Measurements from ENCODE around the gene CPXM2. TPM values are rescaled to one million over a fixed set of nuclear protein-coding genes. Genes with fewer than 3 reads are reported as not detected.

Gene CPXM2
- polyA plus RNA-seq, 3 donors: not detected

DNA sequence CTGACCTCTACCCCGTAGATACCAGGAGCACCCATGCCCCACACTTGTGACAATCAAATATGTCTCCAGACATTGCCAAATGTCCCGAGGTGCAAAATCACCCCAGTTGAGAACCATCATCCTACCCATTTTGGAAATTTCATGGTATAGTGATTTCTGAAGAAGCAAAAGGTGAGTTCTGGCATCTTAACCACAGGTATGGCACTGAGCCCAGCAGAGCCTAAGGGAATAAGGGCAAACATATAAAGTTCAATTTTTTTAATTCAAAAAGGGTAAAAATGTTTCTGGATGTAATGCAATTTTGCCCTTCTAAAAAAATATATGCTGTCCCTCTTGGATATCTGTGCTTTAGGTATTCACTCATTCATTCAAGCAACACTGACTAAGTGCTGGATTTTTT lies 30.5 kb upstream of the CPXM2 start:
- Mint-ChIP-seq H3K4me1 (peaks cover 5% of the 10 kb centered on the region), H3K9me3 (peaks cover 2 to 21% (median 12%) of the 10 kb centered on the region in 7 donors), H3K4me3 (no peak overlapping the region), H3K36me3 (no peaks in the 10 kb centered on the region), H3K27ac (no peak overlapping the region), H3K27me3 (ENCODE audit: low read depth in 3 of 3) (peaks cover 2 to 17% (median 3%) of the 10 kb centered on the region in 3 donors)
- H3K27me3 ChIP-seq (ENCODE audit: control insufficient read depth in 2 of 2, insufficient read depth in 2 of 2, low read length in 2 of 2): no peaks in the 10 kb centered on the region
- intact Hi-C loops (cut with micrococcal nuclease): no loop called here
- no peaks in the 10 kb centered on the region for H4K20me1 ChIP-seq (ENCODE audit: insufficient read depth, low read length)
- H3K9ac ChIP-seq (ENCODE audit: insufficient read depth, low read length, poor library complexity, severe bottlenecking): no peak overlapping the region
- H3K27ac ChIP-seq (ENCODE audit: low read depth in 1 of 2, low read length in 2 of 2): no peak overlapping the region
- no peaks in the 10 kb centered on the region for H3K4me1 ChIP-seq (ENCODE audit: control insufficient read depth in 1 of 2, insufficient read depth in 2 of 2, low read length in 2 of 2)
- no peak for DNase-seq
- no peaks in the 10 kb centered on the region for H3K79me2 ChIP-seq (ENCODE audit: insufficient read depth, low read length)
- H3K4me2 ChIP-seq (replicated peaks; ENCODE audit: extremely low read depth, low read length, poor library complexity, severe bottlenecking): no peak overlapping the region
- H3K9me3 ChIP-seq (replicated peaks in 1 of 2; ENCODE audit: control insufficient read depth in 1 of 2, insufficient read depth in 1 of 2, low read length in 2 of 2): peaks cover 8 to 9% of the 10 kb centered on the region in 2 donors
- H3K4me3 ChIP-seq (replicated peaks in 1 of 3; ENCODE audit: low read depth in 2 of 3, low read length in 3 of 3): no peak overlapping the region
- no CpG with 5 or more reads among the region's 2 CpGs for WGBS (ENCODE audit: insufficient coverage)
- TF ChIP-seq, protein P1, sequence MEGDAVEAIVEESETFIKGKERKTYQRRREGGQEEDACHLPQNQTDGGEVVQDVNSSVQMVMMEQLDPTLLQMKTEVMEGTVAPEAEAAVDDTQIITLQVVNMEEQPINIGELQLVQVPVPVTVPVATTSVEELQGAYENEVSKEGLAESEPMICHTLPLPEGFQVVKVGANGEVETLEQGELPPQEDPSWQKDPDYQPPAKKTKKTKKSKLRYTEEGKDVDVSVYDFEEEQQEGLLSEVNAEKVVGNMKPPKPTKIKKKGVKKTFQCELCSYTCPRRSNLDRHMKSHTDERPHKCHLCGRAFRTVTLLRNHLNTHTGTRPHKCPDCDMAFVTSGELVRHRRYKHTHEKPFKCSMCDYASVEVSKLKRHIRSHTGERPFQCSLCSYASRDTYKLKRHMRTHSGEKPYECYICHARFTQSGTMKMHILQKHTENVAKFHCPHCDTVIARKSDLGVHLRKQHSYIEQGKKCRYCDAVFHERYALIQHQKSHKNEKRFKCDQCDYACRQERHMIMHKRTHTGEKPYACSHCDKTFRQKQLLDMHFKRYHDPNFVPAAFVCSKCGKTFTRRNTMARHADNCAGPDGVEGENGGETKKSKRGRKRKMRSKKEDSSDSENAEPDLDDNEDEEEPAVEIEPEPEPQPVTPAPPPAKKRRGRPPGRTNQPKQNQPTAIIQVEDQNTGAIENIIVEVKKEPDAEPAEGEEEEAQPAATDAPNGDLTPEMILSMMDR (IDR thresholded peaks at IDR 0.05): no peak
- no peaks in the 10 kb centered on the region for H3K36me3 ChIP-seq (replicated peaks in 1 of 2; ENCODE audit: control insufficient read depth in 1 of 2, insufficient read depth in 2 of 2, low read length in 2 of 2)
- no peak overlapping the region for H2AFZ ChIP-seq (ENCODE audit: insufficient read depth, low read depth, low read length, poor library complexity, severe bottlenecking)

DNA sequence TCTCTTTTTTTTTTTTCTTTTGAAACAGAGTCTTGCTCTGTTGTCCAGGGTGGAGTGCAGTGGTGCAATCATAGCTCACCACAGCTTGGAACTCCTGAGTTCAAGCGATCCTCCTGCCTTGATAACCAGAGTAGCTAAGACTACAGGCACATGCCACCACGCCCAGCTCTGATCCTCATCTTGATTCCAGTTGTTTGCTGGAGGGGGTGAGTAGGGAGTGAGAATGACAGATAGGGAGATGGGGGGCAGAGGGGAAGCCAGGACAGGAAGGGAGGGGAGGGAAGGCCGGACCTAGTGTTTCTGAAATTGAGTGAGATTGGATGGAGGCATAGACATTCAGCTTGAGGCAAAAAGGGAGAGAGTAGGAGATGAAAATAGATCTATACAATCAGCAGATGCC lies 25.2 kb upstream of the CPXM2 start:
- Histone ChIP-seq H3K4me3 (replicated peaks in 1 of 3; ENCODE audit: low read depth in 2 of 3, low read length in 3 of 3) (no peak overlapping the region), H3K9ac (ENCODE audit: insufficient read depth, low read length, poor library complexity, severe bottlenecking) (no peak overlapping the region), H3K27ac (ENCODE audit: low read depth in 1 of 2, low read length in 2 of 2) (no peak overlapping the region), H2AFZ (ENCODE audit: insufficient read depth, low read depth, low read length, poor library complexity, severe bottlenecking) (no peak overlapping the region), H3K79me2 (ENCODE audit: insufficient read depth, low read length) (no peaks in the 10 kb centered on the region), H3K9me3 (replicated peaks in 1 of 2; ENCODE audit: control insufficient read depth in 1 of 2, insufficient read depth in 1 of 2, low read length in 2 of 2) (peaks cover 8 to 9% of the 10 kb centered on the region in 2 donors), H3K36me3 (replicated peaks in 1 of 2; ENCODE audit: control insufficient read depth in 1 of 2, insufficient read depth in 2 of 2, low read length in 2 of 2) (no peaks in the 10 kb centered on the region), H3K4me2 (replicated peaks; ENCODE audit: extremely low read depth, low read length, poor library complexity, severe bottlenecking) (no peak overlapping the region), H3K4me1 (ENCODE audit: control insufficient read depth in 1 of 2, insufficient read depth in 2 of 2, low read length in 2 of 2) (peaks cover 6% of the 10 kb centered on the region in 2 donors), H3K27me3 (ENCODE audit: control insufficient read depth in 2 of 2, insufficient read depth in 2 of 2, low read length in 2 of 2) (no peaks in the 10 kb centered on the region), H4K20me1 (ENCODE audit: insufficient read depth, low read length) (no peaks in the 10 kb centered on the region)
- H3K36me3 Mint-ChIP-seq: no peaks in the 10 kb centered on the region
- WGBS (ENCODE audit: insufficient coverage): 86% methylated on average over 1 of the region's 3 CpGs
- TF ChIP-seq, protein P1 (IDR thresholded peaks at IDR 0.05): no peak
- peaks cover 0 to 14% (median 10%) of the 10 kb centered on the region in 7 donors for H3K9me3 Mint-ChIP-seq
- intact Hi-C loops (cut with micrococcal nuclease): no loop called here
- H3K4me3 Mint-ChIP-seq: no peak overlapping the region
- no peak for DNase-seq
- H3K4me1 Mint-ChIP-seq: peaks cover 9% of the 10 kb centered on the region
- H3K27ac Mint-ChIP-seq: no peak overlapping the region
- H3K27me3 Mint-ChIP-seq (ENCODE audit: low read depth in 3 of 3): peaks cover 2 to 13% (median 6%) of the 10 kb centered on the region in 3 donors
